ENCODE results near the gene CNDP1.
"Not testable (repeated sequence)": the region's sequence is repeated elsewhere in the genome, so short reads cannot be mapped to it uniquely, and the experiment has no call there.

CNDP1 gene

GRCh38 chr18:74521068-74521725 lies 13.1 kb upstream of the CNDP1 start:
- no peak for DNase-seq (ENCODE audit: low read depth)

GRCh38 chr18:74522635-74523548 lies 11.4 kb upstream of the CNDP1 start:
- DNase-seq (ENCODE audit: low read depth), result no peak

GRCh38 chr18:74524097-74524496 lies 10.2 kb upstream of the CNDP1 start:
- DNase-seq (ENCODE audit: low read depth), result no peak

- not testable (repeated sequence) for DNase-seq (ENCODE audit: low read depth)
These were observed 9.4 kb upstream of the CNDP1 start for GRCh38 chr18:74524915-74525314.

- no peak for DNase-seq (ENCODE audit: low read depth)
These were observed 8.6 kb upstream of the CNDP1 start for GRCh38 chr18:74525741-74526140.

- no peak for DNase-seq (ENCODE audit: low read depth)
These were observed 7.8 kb upstream of the CNDP1 start for GRCh38 chr18:74526488-74526887.

GRCh38 chr18:74528478-74528877 lies 5.8 kb upstream of the CNDP1 start:
- no peak for DNase-seq (ENCODE audit: low read depth)

GRCh38 chr18:74528913-74529312 lies 5.4 kb upstream of the CNDP1 start:
- DNase-seq (ENCODE audit: low read depth), result no peak

- no peak for DNase-seq (ENCODE audit: low read depth)
These were observed 4.9 kb upstream of the CNDP1 start for GRCh38 chr18:74529378-74529777.

GRCh38 chr18:74529811-74530583 lies 4.3 kb upstream of the CNDP1 start:
- DNase-seq (ENCODE audit: low read depth), result no peak

- DNase-seq (ENCODE audit: low read depth), result no peak
These were observed 3.8 kb upstream of the CNDP1 start for GRCh38 chr18:74530584-74530862.

- no peak for DNase-seq (ENCODE audit: low read depth)
These were observed 3.3 kb upstream of the CNDP1 start for GRCh38 chr18:74531043-74531442.

GRCh38 chr18:74532511-74533025 lies 1.7 kb upstream of the CNDP1 start:
- no peak for DNase-seq (ENCODE audit: low read depth)

- no peak for DNase-seq (ENCODE audit: low read depth)
These were observed 634 bp upstream of the CNDP1 start for GRCh38 chr18:74533666-74534065.

- no peak for DNase-seq (ENCODE audit: low read depth)
These were observed 815 bp downstream of the CNDP1 start for GRCh38 chr18:74534981-74535649.

GRCh38 chr18:74539289-74539688 lies 5.0 kb downstream of the CNDP1 start:
- DNase-seq (ENCODE audit: low read depth), result no peak

GRCh38 chr18:74540652-74541421 lies 6.5 kb downstream of the CNDP1 start:
- no peak for DNase-seq (ENCODE audit: low read depth)

GRCh38 chr18:74541703-74542555 lies 7.6 kb downstream of the CNDP1 start:
- DNase-seq (ENCODE audit: low read depth), result no peak

- no peak for DNase-seq (ENCODE audit: low read depth)
These were observed 10.6 kb downstream of the CNDP1 start for GRCh38 chr18:74544898-74545297.

- no peak for DNase-seq (ENCODE audit: low read depth)
These were observed 11.7 kb downstream of the CNDP1 start for GRCh38 chr18:74546007-74546406.

All from stimulated activated CD8-positive, alpha-beta memory T cell treated with anti-CD3 and anti-CD28 coated beads, Interleukin-15, amount 100 ng/mL, for 24 hours (primary cell).